HEK293 (cell line): ENCODE data around the gene ZFAND2B.

ENCODE experiments used
- GLI4 ChIP-seq: fragments of 450-650 bp; formaldehyde crosslinking; IDR thresholded peaks from 2 replicates; pipeline ENCODE4 v1.5.1; 2016; ENCODE audit warnings: missing biosample characterization, missing genetic modification characterization
- GLIS2 ChIP-seq: fragments of 450-650 bp; formaldehyde crosslinking; IDR thresholded peaks from 2 replicates; pipeline ENCODE4 v1.5.1; 2016; ENCODE audit warnings: missing biosample characterization, missing genetic modification characterization
- HOXD13 ChIP-seq: sonication (generic); formaldehyde crosslinking; IDR thresholded peaks from 2 replicates; pipeline ENCODE4 v1.8.0; 2022; ENCODE audit warnings: missing genetic modification reagents, borderline replicate concordance
- REST ChIP-seq: fragments of 450-650 bp; formaldehyde crosslinking; IDR thresholded peaks from 2 replicates; pipeline ENCODE4 v1.5.1; 2016; ENCODE audit warnings: missing biosample characterization, missing genetic modification characterization
- SP2 ChIP-seq: fragments of 450-650 bp; formaldehyde crosslinking; IDR thresholded peaks from 2 replicates; pipeline ENCODE4 v1.5.1; 2016; ENCODE audit warnings: missing biosample characterization, missing genetic modification characterization
- SP3 ChIP-seq: fragments of 450-650 bp; formaldehyde crosslinking; IDR thresholded peaks from 2 replicates; pipeline ENCODE4 v1.5.1; 2016; ENCODE audit warnings: missing biosample characterization, missing genetic modification characterization
- SP7 ChIP-seq: fragments of 450-650 bp; formaldehyde crosslinking; IDR thresholded peaks from 2 replicates; pipeline ENCODE4 v1.5.1; 2016; ENCODE audit warnings: missing biosample characterization, missing genetic modification characterization
- YY2 ChIP-seq: fragments of 450-650 bp; formaldehyde crosslinking; IDR thresholded peaks from 2 replicates; pipeline ENCODE4 v1.5.1; 2016; ENCODE audit warnings: missing biosample characterization, missing genetic modification characterization
- ZBTB20 ChIP-seq: fragments of 450-650 bp; formaldehyde crosslinking; IDR thresholded peaks from 2 replicates; pipeline ENCODE4 v1.5.1; 2016; ENCODE audit warnings: missing biosample characterization, missing genetic modification characterization
- ZFP3 ChIP-seq: fragments of 450-650 bp; formaldehyde crosslinking; IDR thresholded peaks from 2 replicates; pipeline ENCODE4 v1.5.1; 2016; ENCODE audit warnings: low read depth, missing biosample characterization, missing genetic modification characterization
- ZFP69B ChIP-seq: fragments of 450-650 bp; formaldehyde crosslinking; IDR thresholded peaks from 2 replicates; pipeline ENCODE4 v1.5.1; 2016; ENCODE audit warnings: missing biosample characterization, missing genetic modification characterization
- ZNF112 ChIP-seq: fragments of 450-650 bp; formaldehyde crosslinking; IDR thresholded peaks from 2 replicates; pipeline ENCODE4 v1.5.0; 2017; ENCODE audit warnings: missing biosample characterization, missing genetic modification characterization
- ZNF132 ChIP-seq: fragments of 450-650 bp; formaldehyde crosslinking; IDR thresholded peaks from 2 replicates; pipeline ENCODE4 v1.5.1; 2017; ENCODE audit warnings: missing biosample characterization, missing genetic modification characterization, borderline replicate concordance
- ZNF140 ChIP-seq: fragments of 450-650 bp; formaldehyde crosslinking; IDR thresholded peaks from 2 replicates; pipeline ENCODE4 v1.5.1; 2016; ENCODE audit warnings: missing biosample characterization, missing genetic modification characterization
- ZNF169 ChIP-seq: fragments of 450-650 bp; formaldehyde crosslinking; IDR thresholded peaks from 2 replicates; pipeline ENCODE4 v1.5.1; 2016; ENCODE audit warnings: missing biosample characterization, missing genetic modification characterization
- ZNF174 ChIP-seq: fragments of 450-650 bp; formaldehyde crosslinking; IDR thresholded peaks from 2 replicates; pipeline ENCODE4 v1.5.0; 2017; ENCODE audit warnings: missing biosample characterization, mild to moderate bottlenecking, missing genetic modification characterization
- ZNF2 ChIP-seq: fragments of 450-650 bp; formaldehyde crosslinking; IDR thresholded peaks from 2 replicates; pipeline ENCODE4 v1.5.1; 2016; ENCODE audit warnings: missing biosample characterization, missing genetic modification characterization
- ZNF211 ChIP-seq: fragments of 450-650 bp; formaldehyde crosslinking; IDR thresholded peaks from 2 replicates; pipeline ENCODE4 v1.5.1; 2016; ENCODE audit warnings: low read depth, missing biosample characterization, missing genetic modification characterization
- ZNF324 ChIP-seq: fragments of 450-650 bp; formaldehyde crosslinking; IDR thresholded peaks from 2 replicates; pipeline ENCODE4 v1.5.1; 2016; ENCODE audit warnings: missing biosample characterization, missing genetic modification characterization
- ZNF350 ChIP-seq: fragments of 450-650 bp; formaldehyde crosslinking; IDR thresholded peaks from 2 replicates; pipeline ENCODE4 v1.5.0; 2017; ENCODE audit warnings: missing biosample characterization, mild to moderate bottlenecking, missing genetic modification characterization
- ZNF433 ChIP-seq: fragments of 450-650 bp; formaldehyde crosslinking; IDR thresholded peaks from 2 replicates; pipeline ENCODE4 v1.5.1; 2016; ENCODE audit warnings: missing biosample characterization, missing genetic modification characterization, low read depth
- ZNF530 ChIP-seq: fragments of 450-650 bp; formaldehyde crosslinking; IDR thresholded peaks from 2 replicates; pipeline ENCODE4 v1.5.1; 2016; ENCODE audit warnings: low read depth, missing biosample characterization, missing genetic modification characterization
- ZNF558 ChIP-seq: fragments of 450-650 bp; formaldehyde crosslinking; IDR thresholded peaks from 2 replicates; pipeline ENCODE4 v1.5.1; 2016; ENCODE audit warnings: missing biosample characterization, missing genetic modification characterization
- ZNF560 ChIP-seq: fragments of 450-650 bp; formaldehyde crosslinking; IDR thresholded peaks from 2 replicates; pipeline ENCODE4 v1.5.1; 2017; ENCODE audit warnings: missing biosample characterization, missing genetic modification characterization, borderline replicate concordance
- ZNF561 ChIP-seq: fragments of 450-650 bp; IDR thresholded peaks from 2 replicates; pipeline ENCODE4 v1.5.1; 2018; ENCODE audit warnings: missing biosample characterization, missing genetic modification characterization, borderline replicate concordance
- ZNF600 ChIP-seq: fragments of 450-650 bp; formaldehyde crosslinking; IDR thresholded peaks from 2 replicates; pipeline ENCODE4 v1.5.1; 2016; ENCODE audit warnings: missing biosample characterization, missing genetic modification characterization
- ZNF704 ChIP-seq: fragments of 450-650 bp; formaldehyde crosslinking; IDR thresholded peaks from 2 replicates; pipeline ENCODE4 v1.5.1; 2016; ENCODE audit warnings: missing biosample characterization, missing genetic modification characterization
- ZNF777 ChIP-seq: fragments of 450-650 bp; formaldehyde crosslinking; IDR thresholded peaks from 2 replicates; pipeline ENCODE4 v1.5.1; 2017; ENCODE audit warnings: missing biosample characterization, missing genetic modification characterization, borderline replicate concordance
- ZNF837 ChIP-seq: fragments of 450-650 bp; formaldehyde crosslinking; IDR thresholded peaks from 2 replicates; pipeline ENCODE4 v1.5.1; 2016; ENCODE audit warnings: missing biosample characterization, missing genetic modification characterization
- TF ChIP-seq, protein P1 (sequence below): fragments of 450-650 bp; formaldehyde crosslinking; conservative IDR thresholded peaks from 2 replicates; pipeline ENCODE4 v1.5.1; 2016; ENCODE audit warnings: low read depth, missing biosample characterization, missing genetic modification characterization
- TF ChIP-seq, protein P2 (sequence below): fragments of 450-650 bp; formaldehyde crosslinking; IDR thresholded peaks from 2 replicates; pipeline ENCODE4 v1.5.1; 2016; ENCODE audit warnings: missing biosample characterization, missing genetic modification characterization, low read depth

The ZFAND2B gene

GRCh38 chr2:219160186-219161017 lies 46.2 kb upstream of the ZFAND2B start, which contains the start of gene NHEJ1 (continued):
- TF ChIP-seq YY2 (tag by site-specific recombination) (no peak), ZNF777 (no peak), SP3 (peak; percentile 88), ZNF704 (no peak), ZNF132 (tag by site-specific recombination) (no peak), ZNF140 (tag by site-specific recombination) (no peak), GLIS2 (peak; percentile 92), ZNF560 (tag by site-specific recombination) (no peak), ZNF433 (tag by site-specific recombination) (no peak), ZNF530 (tag by site-specific recombination) (no peak), ZNF211 (no peak), ZNF169 (no peak), ZNF174 (tag by site-specific recombination) (no peak), ZNF112 (tag by site-specific recombination) (no peak), GLI4 (no peak), ZNF324 (tag by site-specific recombination) (0 out of 2 replicates have a peak, but pooled peaks have one; percentile 15), ZNF350 (tag by site-specific recombination) (no peak), ZNF2 (0 out of 2 replicates have a peak, but pooled peaks have one; percentile 45), SP2 (tag by site-specific recombination) (peak; percentile 72), ZNF600 (no peak; the same call in 1 of the 2 replicates), ZFP3 (tag by site-specific recombination) (no peak), ZFP69B (tag by site-specific recombination) (peak; percentile 96), ZNF561 (tag by site-specific recombination) (no peak; the same call in 1 of the 2 replicates), SP7 (tag by site-specific recombination) (peak; percentile 64; the same call in 1 of the 2 replicates), ZBTB20 (tag by site-specific recombination) (peak; percentile 46; the same call in 1 of the 2 replicates), HOXD13 (CRISPR knock-in tag) (no peak), ZNF558 (no peak), ZNF837 (tag by site-specific recombination) (no peak), REST (tag by site-specific recombination) (0 out of 2 replicates have a peak, but pooled peaks have one; percentile 18)
- TF ChIP-seq, protein P1, sequence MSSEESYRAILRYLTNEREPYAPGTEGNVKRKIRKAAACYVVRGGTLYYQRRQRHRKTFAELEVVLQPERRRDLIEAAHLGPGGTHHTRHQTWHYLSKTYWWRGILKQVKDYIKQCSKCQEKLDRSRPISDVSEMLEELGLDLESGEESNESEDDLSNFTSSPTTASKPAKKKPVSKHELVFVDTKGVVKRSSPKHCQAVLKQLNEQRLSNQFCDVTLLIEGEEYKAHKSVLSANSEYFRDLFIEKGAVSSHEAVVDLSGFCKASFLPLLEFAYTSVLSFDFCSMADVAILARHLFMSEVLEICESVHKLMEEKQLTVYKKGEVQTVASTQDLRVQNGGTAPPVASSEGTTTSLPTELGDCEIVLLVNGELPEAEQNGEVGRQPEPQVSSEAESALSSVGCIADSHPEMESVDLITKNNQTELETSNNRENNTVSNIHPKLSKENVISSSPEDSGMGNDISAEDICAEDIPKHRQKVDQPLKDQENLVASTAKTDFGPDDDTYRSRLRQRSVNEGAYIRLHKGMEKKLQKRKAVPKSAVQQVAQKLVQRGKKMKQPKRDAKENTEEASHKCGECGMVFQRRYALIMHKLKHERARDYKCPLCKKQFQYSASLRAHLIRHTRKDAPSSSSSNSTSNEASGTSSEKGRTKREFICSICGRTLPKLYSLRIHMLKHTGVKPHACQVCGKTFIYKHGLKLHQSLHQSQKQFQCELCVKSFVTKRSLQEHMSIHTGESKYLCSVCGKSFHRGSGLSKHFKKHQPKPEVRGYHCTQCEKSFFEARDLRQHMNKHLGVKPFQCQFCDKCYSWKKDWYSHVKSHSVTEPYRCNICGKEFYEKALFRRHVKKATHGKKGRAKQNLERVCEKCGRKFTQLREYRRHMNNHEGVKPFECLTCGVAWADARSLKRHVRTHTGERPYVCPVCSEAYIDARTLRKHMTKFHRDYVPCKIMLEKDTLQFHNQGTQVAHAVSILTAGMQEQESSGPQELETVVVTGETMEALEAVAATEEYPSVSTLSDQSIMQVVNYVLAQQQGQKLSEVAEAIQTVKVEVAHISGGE (tag by site-specific recombination), result no peak
- TF ChIP-seq, protein P2, sequence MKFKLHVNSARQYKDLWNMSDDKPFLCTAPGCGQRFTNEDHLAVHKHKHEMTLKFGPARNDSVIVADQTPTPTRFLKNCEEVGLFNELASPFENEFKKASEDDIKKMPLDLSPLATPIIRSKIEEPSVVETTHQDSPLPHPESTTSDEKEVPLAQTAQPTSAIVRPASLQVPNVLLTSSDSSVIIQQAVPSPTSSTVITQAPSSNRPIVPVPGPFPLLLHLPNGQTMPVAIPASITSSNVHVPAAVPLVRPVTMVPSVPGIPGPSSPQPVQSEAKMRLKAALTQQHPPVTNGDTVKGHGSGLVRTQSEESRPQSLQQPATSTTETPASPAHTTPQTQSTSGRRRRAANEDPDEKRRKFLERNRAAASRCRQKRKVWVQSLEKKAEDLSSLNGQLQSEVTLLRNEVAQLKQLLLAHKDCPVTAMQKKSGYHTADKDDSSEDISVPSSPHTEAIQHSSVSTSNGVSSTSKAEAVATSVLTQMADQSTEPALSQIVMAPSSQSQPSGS (tag by site-specific recombination), result no peak
